ENCODE measurements around the gene PC.

- TF ChIP-seq POLR2A (IDR thresholded peaks at IDR 0.05) (no peak), CTCF (IDR thresholded peaks at IDR 0.05) (no peak)
Measured at GRCh38 chr11:66937193-66937733, 20.9 kb downstream of the PC start.
